ENCODE data around the gene GRPEL1. TPM values are rescaled to one million over a fixed set of nuclear protein-coding genes. Genes with fewer than 3 reads are reported as not detected.

GRPEL1 gene
- total RNA-seq, 1 donor from 2014 or later: 25.7 TPM

DNA sequence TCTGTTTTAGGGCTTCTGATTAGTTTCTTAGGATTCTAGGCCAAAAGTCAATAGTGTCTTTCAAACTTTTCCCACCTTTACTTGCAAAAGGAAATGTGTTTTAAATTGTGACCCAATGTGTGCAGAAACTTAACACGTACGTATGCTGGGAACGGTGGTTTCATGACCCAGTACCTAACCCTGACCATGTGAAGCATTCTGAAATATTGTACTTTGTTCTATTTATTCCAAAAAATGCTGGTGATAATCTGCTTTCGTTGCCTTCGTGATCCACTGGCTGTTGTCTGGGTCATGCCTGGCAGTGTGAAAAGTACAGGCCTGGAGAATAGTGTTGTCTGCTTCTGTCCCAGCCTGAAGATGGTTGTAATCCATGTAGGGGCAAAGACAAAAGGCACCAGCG lies 51.4 kb downstream of the GRPEL1 start:
- H3K9me3 ChIP-seq: no peaks in the 10 kb centered on the region
- no peaks in the 10 kb centered on the region for H3K27me3 ChIP-seq (ENCODE audit: low read depth)
- no peak overlapping the region for H3K27ac ChIP-seq
- no peak for ATAC-seq
- H3K4me1 ChIP-seq: no peaks in the 10 kb centered on the region
- TF ChIP-seq, protein P1, sequence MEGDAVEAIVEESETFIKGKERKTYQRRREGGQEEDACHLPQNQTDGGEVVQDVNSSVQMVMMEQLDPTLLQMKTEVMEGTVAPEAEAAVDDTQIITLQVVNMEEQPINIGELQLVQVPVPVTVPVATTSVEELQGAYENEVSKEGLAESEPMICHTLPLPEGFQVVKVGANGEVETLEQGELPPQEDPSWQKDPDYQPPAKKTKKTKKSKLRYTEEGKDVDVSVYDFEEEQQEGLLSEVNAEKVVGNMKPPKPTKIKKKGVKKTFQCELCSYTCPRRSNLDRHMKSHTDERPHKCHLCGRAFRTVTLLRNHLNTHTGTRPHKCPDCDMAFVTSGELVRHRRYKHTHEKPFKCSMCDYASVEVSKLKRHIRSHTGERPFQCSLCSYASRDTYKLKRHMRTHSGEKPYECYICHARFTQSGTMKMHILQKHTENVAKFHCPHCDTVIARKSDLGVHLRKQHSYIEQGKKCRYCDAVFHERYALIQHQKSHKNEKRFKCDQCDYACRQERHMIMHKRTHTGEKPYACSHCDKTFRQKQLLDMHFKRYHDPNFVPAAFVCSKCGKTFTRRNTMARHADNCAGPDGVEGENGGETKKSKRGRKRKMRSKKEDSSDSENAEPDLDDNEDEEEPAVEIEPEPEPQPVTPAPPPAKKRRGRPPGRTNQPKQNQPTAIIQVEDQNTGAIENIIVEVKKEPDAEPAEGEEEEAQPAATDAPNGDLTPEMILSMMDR (IDR thresholded peaks at IDR 0.05): no peak
- H3K36me3 ChIP-seq: peaks cover 93% of the 10 kb centered on the region
- DNase-seq: no peak
- intact Hi-C loops (cut with DNase I): no loop called here
- H3K4me3 ChIP-seq: no peak overlapping the region

DNA sequence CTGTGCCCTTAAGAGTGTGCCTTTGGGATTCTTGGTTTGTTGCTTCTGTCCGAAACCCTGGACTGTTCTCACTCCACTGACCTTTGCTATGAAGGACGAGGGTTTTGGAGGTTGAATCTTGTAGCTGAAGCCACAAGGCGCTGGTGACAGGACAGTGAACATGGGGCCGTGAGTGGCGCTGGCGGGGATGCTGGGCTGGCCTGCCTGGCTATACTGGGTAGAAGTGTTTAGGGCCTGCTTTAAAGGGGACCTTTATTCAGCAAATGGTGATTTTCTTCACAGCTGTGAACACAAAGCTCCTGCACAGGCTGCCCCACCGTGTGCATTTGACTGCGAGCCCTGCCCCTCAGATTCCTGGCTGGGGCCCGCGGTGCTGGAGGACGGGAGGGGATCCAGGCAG lies 51.8 kb downstream of the GRPEL1 start:
- H3K9me3 ChIP-seq: no peaks in the 10 kb centered on the region
- DNase-seq (no peak), ATAC-seq (no peak)
- TF ChIP-seq, protein P1 (IDR thresholded peaks at IDR 0.05): no peak
- intact Hi-C loops (cut with DNase I): no loop called here
- H3K27ac ChIP-seq: no peak overlapping the region
- no peaks in the 10 kb centered on the region for H3K27me3 ChIP-seq (ENCODE audit: low read depth)
- no peaks in the 10 kb centered on the region for H3K4me1 ChIP-seq
- peaks cover 93% of the 10 kb centered on the region for H3K36me3 ChIP-seq
- H3K4me3 ChIP-seq: no peak overlapping the region

DNA sequence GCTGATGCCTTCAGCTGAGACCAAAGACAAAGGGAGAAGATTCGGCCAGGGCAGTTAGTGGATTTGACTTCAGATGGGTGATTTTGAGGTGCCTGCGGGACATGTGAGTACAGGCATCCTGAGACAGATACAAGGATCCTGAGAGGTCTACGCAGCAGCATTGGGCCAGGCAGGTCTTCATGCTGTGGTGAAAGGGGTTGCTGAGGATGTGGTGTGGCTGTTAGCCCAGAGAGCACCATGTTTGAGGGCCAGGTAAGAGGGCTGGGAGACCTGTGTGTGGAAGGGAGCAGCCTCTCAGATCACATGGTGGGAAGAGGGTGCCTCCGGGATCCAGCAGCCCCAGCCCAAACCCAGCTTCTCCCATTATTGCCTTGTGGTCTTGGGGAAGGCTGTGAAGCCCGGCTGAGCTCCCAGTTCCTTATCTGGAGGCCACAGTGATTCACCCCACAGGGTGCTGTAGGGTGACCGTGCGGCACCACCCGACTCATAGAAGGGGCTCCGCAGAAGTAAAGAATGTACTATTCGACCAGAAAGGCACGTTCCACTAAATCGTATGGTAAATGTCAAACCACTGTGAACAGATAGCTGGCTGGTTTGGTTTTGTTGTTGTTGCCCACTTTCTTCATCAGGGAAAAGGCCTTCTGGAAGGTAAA lies 52.4 kb downstream of the GRPEL1 start:
- H3K9me3 ChIP-seq: no peaks in the 10 kb centered on the region
- H3K36me3 ChIP-seq: peaks cover 93% of the 10 kb centered on the region
- no peak overlapping the region for H3K4me3 ChIP-seq
- TF ChIP-seq, protein P1 (IDR thresholded peaks at IDR 0.05): no peak
- no peak overlapping the region for H3K27ac ChIP-seq
- ATAC-seq (no peak), DNase-seq (no peak)
- no peaks in the 10 kb centered on the region for H3K27me3 ChIP-seq (ENCODE audit: low read depth)
- H3K4me1 ChIP-seq: no peaks in the 10 kb centered on the region
- intact Hi-C loops (cut with DNase I): no loop called here

DNA sequence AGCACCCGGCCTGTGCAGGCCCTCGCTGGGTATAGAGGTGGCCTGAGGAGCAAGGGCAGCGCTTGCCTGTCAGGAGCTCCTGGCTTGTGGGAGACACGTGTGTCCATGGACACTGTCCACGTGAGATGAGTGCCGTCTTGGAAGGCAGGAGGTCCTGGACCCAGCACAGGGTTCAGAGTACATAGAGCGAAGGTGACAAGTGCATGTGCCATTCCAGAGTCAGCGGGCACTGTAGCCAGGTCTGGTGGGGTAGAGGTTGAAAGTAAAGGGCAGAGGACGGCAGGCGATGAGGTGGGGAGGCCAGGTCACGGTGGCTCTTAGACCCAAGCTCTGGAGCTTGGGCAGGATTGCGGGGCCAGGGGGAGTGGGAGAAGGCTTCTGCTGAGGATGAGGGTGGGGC lies 53.0 kb downstream of the GRPEL1 start:
- Histone ChIP-seq H3K36me3 (peaks cover 94% of the 10 kb centered on the region), H3K27me3 (ENCODE audit: low read depth) (no peaks in the 10 kb centered on the region), H3K4me3 (no peak overlapping the region), H3K27ac (no peak overlapping the region), H3K4me1 (no peaks in the 10 kb centered on the region), H3K9me3 (no peaks in the 10 kb centered on the region)
- ATAC-seq (no peak), DNase-seq (no peak)
- intact Hi-C loops (cut with DNase I): no loop called here
- TF ChIP-seq, protein P1 (IDR thresholded peaks at IDR 0.05): no peak

DNA sequence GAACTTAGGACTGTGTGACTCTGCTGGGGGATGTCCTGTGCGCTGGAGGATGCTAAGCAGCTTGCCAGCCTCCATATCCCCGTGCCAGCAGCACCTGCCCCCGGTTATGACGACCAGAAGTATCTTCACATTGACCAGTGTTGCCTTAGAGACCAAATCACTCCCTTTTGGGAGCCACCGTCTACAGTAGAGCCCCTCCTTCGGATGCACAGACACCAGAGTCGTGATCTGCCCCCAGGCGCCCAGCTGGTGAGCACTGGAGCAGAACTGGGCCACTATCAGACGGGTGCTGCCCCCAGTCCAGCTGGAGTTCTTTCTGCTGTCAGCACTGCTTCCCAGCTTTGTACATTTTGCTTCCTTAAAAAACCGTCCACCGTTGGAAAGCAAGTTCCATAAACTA lies 54.7 kb downstream of the GRPEL1 start:
- Histone ChIP-seq H3K4me3 (no peak overlapping the region), H3K4me1 (no peaks in the 10 kb centered on the region), H3K9me3 (no peaks in the 10 kb centered on the region), H3K36me3 (peaks cover 98% of the 10 kb centered on the region), H3K27me3 (ENCODE audit: low read depth) (no peaks in the 10 kb centered on the region), H3K27ac (no peak overlapping the region)
- no peak for DNase-seq
- TF ChIP-seq, protein P1 (IDR thresholded peaks at IDR 0.05): no peak
- intact Hi-C loops (cut with DNase I): no loop called here
- no peak for ATAC-seq

All from lower lobe of right lung (tissue), 2 donors.